ENCODE results near the gene OVCA2. TPM values are rescaled to one million over a fixed set of nuclear protein-coding genes. Genes with fewer than 3 reads are reported as not detected.

Gene OVCA2
- total and polyA plus RNA-seq, 2 donors (not counting 3 experiments of a cell fraction or from before 2014, with no cell fraction given): 41.3 to 84.2 TPM

GRCh38 chr17:2008332-2009126 is 33.3 kb upstream of the OVCA2 start:
- Histone ChIP-seq H3K79me2 (ENCODE audit: control insufficient read depth, insufficient read depth, low read length) (no peaks in the 10 kb centered on the region), H3K9me1 (replicated peaks; ENCODE audit: control insufficient read depth, extremely low read depth, insufficient read depth, low read length) (no peaks in the 10 kb centered on the region), H3K4me1 (ENCODE audit: control insufficient read depth, extremely low read depth, insufficient read depth, low read length) (no peaks in the 10 kb centered on the region), H2AFZ (ENCODE audit: low read depth, low read length) (no peak overlapping the region), H3K9ac (replicated peaks; ENCODE audit: extremely low read depth, insufficient read depth, low read length) (no peak overlapping the region), H3K4me2 (ENCODE audit: insufficient read depth, low read length) (no peak overlapping the region), H3K27ac (ENCODE audit: insufficient read depth, low read depth, low read length) (no peak overlapping the region), H3K36me3 (ENCODE audit: control insufficient read depth in 2 of 2, extremely low read depth in 1 of 2, insufficient read depth in 2 of 2, low read length in 2 of 2) (no peaks in the 10 kb centered on the region), H4K20me1 (replicated peaks; ENCODE audit: control insufficient read depth, extremely low read depth, insufficient read depth, low read length) (no peaks in the 10 kb centered on the region), H3K27me3 (ENCODE audit: control insufficient read depth in 2 of 2, insufficient read depth in 2 of 2, low read length in 2 of 2) (peaks cover 0 to 3% of the 10 kb centered on the region in 2 experiments), H3K4me3 (replicated peaks in 1 of 3; ENCODE audit: insufficient read depth in 1 of 3, low read depth in 1 of 3, low read length in 3 of 3) (no peak overlapping the region), H3K9me3 (replicated peaks; ENCODE audit: control insufficient read depth, insufficient read depth, low read length) (no peaks in the 10 kb centered on the region)
- TF ChIP-seq EZH2 (IDR thresholded peaks at IDR 0.05; ENCODE audit: borderline replicate concordance, low read depth, low read length, severe bottlenecking): no peak
- TF ChIP-seq POLR2AphosphoS5 (IDR thresholded peaks at IDR 0.05; ENCODE audit: insufficient read depth, low read depth, low read length): no peak
- TF ChIP-seq GATA2 (IDR thresholded peaks at IDR 0.05; ENCODE audit: insufficient read depth, insufficient read length, low read depth, low read length): no peak
- TF ChIP-seq MAX (IDR thresholded peaks at IDR 0.05; ENCODE audit: insufficient read depth, insufficient read length): no peak
- TF ChIP-seq CTCF (IDR thresholded peaks at IDR 0.05; ENCODE audit: extremely low read depth in 1 of 2, insufficient read depth in 1 of 2, low read depth in 1 of 2, low read length in 2 of 2): no peak
- TF ChIP-seq JUN (IDR thresholded peaks at IDR 0.05; ENCODE audit: borderline replicate concordance, insufficient read depth, insufficient read length, low read depth): no peak
- TF ChIP-seq FOS (IDR thresholded peaks at IDR 0.05; ENCODE audit: borderline replicate concordance, insufficient read depth, low read length): no peak
- TF ChIP-seq MYC (IDR thresholded peaks at IDR 0.05; ENCODE audit: low read depth, low read length): no peak
- TF ChIP-seq POLR2A (IDR thresholded peaks at IDR 0.05; ENCODE audit: low read depth, low read length): no peak
- BruUV-seq (replicated peaks): no TSS peak
- DNase-seq (ENCODE audit: low read depth, low spot score): no peak
- intact Hi-C loops (cut with micrococcal nuclease): no loop called here
- CTCF ChIA-PET: no interaction called here
- no peak for FAIRE-seq
- POLR2A ChIA-PET: no interaction called here
- dilution Hi-C loops (cut with MboI; ENCODE audit: extremely low pct_ligation_motif_present, low sequenced_read_pairs): no loop called here

All from endothelial cell of umbilical vein (primary cell).